ENCODE results near the gene DNASE1L2.
A peak's percentile ranks its signal among the peaks of the same experiment; 100 is the strongest.

DNASE1L2 gene

GRCh38 chr16:2208772-2209171 lies 27.5 kb upstream of the DNASE1L2 start:
- H3K27ac Mint-ChIP-seq = no peak overlapping the region
- peaks cover 14% of the 10 kb centered on the region for H3K36me3 Mint-ChIP-seq
- peaks cover under 1% of the 10 kb centered on the region for H3K27me3 Mint-ChIP-seq
- no peak overlapping the region for H3K4me3 Mint-ChIP-seq
- H3K4me1 Mint-ChIP-seq = peaks cover 43% of the 10 kb centered on the region
- H3K9me3 Mint-ChIP-seq = no peaks in the 10 kb centered on the region
- CTCF ChIA-PET = interaction anchor here (0.5 kb wide), 1 partner anchor 16 kb away, joined by 3 read pairs; no protein-coding TSS in a partner anchor
- no peak for DNase-seq

- no peak for DNase-seq
- Mint-ChIP-seq H3K27ac (no peak overlapping the region), H3K27me3 (no peaks in the 10 kb centered on the region), H3K9me3 (no peaks in the 10 kb centered on the region), H3K36me3 (peaks cover 14% of the 10 kb centered on the region), H3K4me3 (no peak overlapping the region), H3K4me1 (peaks cover 42% of the 10 kb centered on the region)
- CTCF ChIA-PET = no interaction called here
Observed at GRCh38 chr16:2209258-2210008, 26.8 kb upstream of the DNASE1L2 start.

- CTCF ChIA-PET = no interaction called here
- no peak for DNase-seq
- Mint-ChIP-seq H3K27ac (no peak overlapping the region), H3K27me3 (no peaks in the 10 kb centered on the region), H3K9me3 (no peaks in the 10 kb centered on the region), H3K4me3 (no peak overlapping the region), H3K36me3 (peaks cover 14% of the 10 kb centered on the region), H3K4me1 (peaks cover 38% of the 10 kb centered on the region)
Observed at GRCh38 chr16:2210009-2210332, 26.3 kb upstream of the DNASE1L2 start.

GRCh38 chr16:2210386-2211365 lies 25.6 kb upstream of the DNASE1L2 start, which contains the start of gene BRICD5:
TSS of gene BRICD5 (minus strand) at chr16:2210863. CDS start at chr16:2210833, 30 bp downstream.
- no peaks in the 10 kb centered on the region for H3K27me3 Mint-ChIP-seq
- no peaks in the 10 kb centered on the region for H3K9me3 Mint-ChIP-seq
- no peak for DNase-seq
- no peak within 1 kb of the TSS for H3K27ac Mint-ChIP-seq
- peaks cover 14% of the 10 kb centered on the region for H3K36me3 Mint-ChIP-seq
- H3K4me3 Mint-ChIP-seq = no peak within 1 kb of the TSS
- peaks cover 40% of the 10 kb centered on the region for H3K4me1 Mint-ChIP-seq
- CTCF ChIA-PET = no interaction called here

GRCh38 chr16:2211923-2212347 lies 24.3 kb upstream of the DNASE1L2 start:
- no peaks in the 10 kb centered on the region for H3K27me3 Mint-ChIP-seq
- H3K36me3 Mint-ChIP-seq = peaks cover 12% of the 10 kb centered on the region
- DNase-seq = no peak
- no peaks in the 10 kb centered on the region for H3K9me3 Mint-ChIP-seq
- peaks cover 38% of the 10 kb centered on the region for H3K4me1 Mint-ChIP-seq
- H3K4me3 Mint-ChIP-seq = no peak overlapping the region
- CTCF ChIA-PET = no interaction called here
- H3K27ac Mint-ChIP-seq = no peak overlapping the region

- H3K4me1 Mint-ChIP-seq = peaks cover 33% of the 10 kb centered on the region
- H3K27me3 Mint-ChIP-seq = no peaks in the 10 kb centered on the region
- peaks cover 7% of the 10 kb centered on the region for H3K36me3 Mint-ChIP-seq
- H3K27ac Mint-ChIP-seq = peak overlapping the region; percentile 85
- CTCF ChIA-PET = no interaction called here
- no peak for DNase-seq
- no peaks in the 10 kb centered on the region for H3K9me3 Mint-ChIP-seq
- H3K4me3 Mint-ChIP-seq = peak overlapping the region; percentile 76
Observed at GRCh38 chr16:2212362-2213324, 23.6 kb upstream of the DNASE1L2 start.

- H3K36me3 Mint-ChIP-seq = peaks cover 5% of the 10 kb centered on the region
- peaks cover 29% of the 10 kb centered on the region for H3K4me1 Mint-ChIP-seq
- peak overlapping the region; percentile 85 for H3K27ac Mint-ChIP-seq
- no peaks in the 10 kb centered on the region for H3K9me3 Mint-ChIP-seq
- H3K4me3 Mint-ChIP-seq = peak overlapping the region; percentile 76
- CTCF ChIA-PET = interaction anchor here (1.0 kb wide), 1 partner anchor 19 kb away, joined by 3 read pairs; no protein-coding TSS in a partner anchor
- no peaks in the 10 kb centered on the region for H3K27me3 Mint-ChIP-seq
- DNase-seq = peak; percentile 45
Observed at GRCh38 chr16:2213817-2214718, 22.2 kb upstream of the DNASE1L2 start.

GRCh38 chr16:2214719-2214968 lies 21.6 kb upstream of the DNASE1L2 start, which contains the start of gene PGP:
TSS of gene PGP (minus strand) at chr16:2214840. CDS start at chr16:2214777, 63 bp downstream.
- peak within 1 kb of the TSS; percentile 80 for H3K4me3 Mint-ChIP-seq
- DNase-seq = no peak
- CTCF ChIA-PET = interaction anchor here (1.0 to 1.5 kb wide), 2 partner anchors 20 to 37 kb away, joined by 3 to 5 read pairs; partner anchors contain the start of gene ECI1
- peaks cover 5% of the 10 kb centered on the region for H3K36me3 Mint-ChIP-seq
- H3K27ac Mint-ChIP-seq = peak within 1 kb of the TSS; percentile 89
- H3K9me3 Mint-ChIP-seq = no peaks in the 10 kb centered on the region
- H3K27me3 Mint-ChIP-seq = no peaks in the 10 kb centered on the region
- peaks cover 29% of the 10 kb centered on the region for H3K4me1 Mint-ChIP-seq

GRCh38 chr16:2216330-2216729 lies 19.9 kb upstream of the DNASE1L2 start:
- H3K9me3 Mint-ChIP-seq = no peaks in the 10 kb centered on the region
- DNase-seq = no peak
- peak overlapping the region; percentile 76 for H3K27ac Mint-ChIP-seq
- H3K4me3 Mint-ChIP-seq = peak overlapping the region; percentile 80
- CTCF ChIA-PET = interaction anchor here (1.5 kb wide), 1 partner anchor 36 kb away, joined by 5 read pairs; the partner anchor contains the start of gene ECI1
- H3K27me3 Mint-ChIP-seq = no peaks in the 10 kb centered on the region
- H3K4me1 Mint-ChIP-seq = peaks cover 29% of the 10 kb centered on the region
- H3K36me3 Mint-ChIP-seq = peaks cover 5% of the 10 kb centered on the region

GRCh38 chr16:2223221-2223941 lies 12.9 kb upstream of the DNASE1L2 start, which contains the start of gene E4F1:
TSS of gene E4F1 (plus strand) at chr16:2223591. CDS start at chr16:2223614, 23 bp downstream.
- H3K27me3 Mint-ChIP-seq = no peaks in the 10 kb centered on the region
- DNase-seq = peak; percentile 100
- peak within 1 kb of the TSS; percentile 83 for H3K4me3 Mint-ChIP-seq
- no peaks in the 10 kb centered on the region for H3K36me3 Mint-ChIP-seq
- no peaks in the 10 kb centered on the region for H3K9me3 Mint-ChIP-seq
- H3K4me1 Mint-ChIP-seq = peaks cover 25% of the 10 kb centered on the region
- H3K27ac Mint-ChIP-seq = peak within 1 kb of the TSS; percentile 88
- CTCF ChIA-PET = no interaction called here

GRCh38 chr16:2223942-2224486 lies 12.2 kb upstream of the DNASE1L2 start:
- DNase-seq = peak; percentile 51
- Mint-ChIP-seq H3K4me3 (peak overlapping the region; percentile 83), H3K36me3 (no peaks in the 10 kb centered on the region), H3K27me3 (no peaks in the 10 kb centered on the region), H3K4me1 (peaks cover 25% of the 10 kb centered on the region), H3K27ac (peak overlapping the region; percentile 83), H3K9me3 (no peaks in the 10 kb centered on the region)
- CTCF ChIA-PET = no interaction called here

GRCh38 chr16:2226245-2226793 lies 9.9 kb upstream of the DNASE1L2 start:
- Mint-ChIP-seq H3K4me3 (peak overlapping the region; percentile 21), H3K27me3 (no peaks in the 10 kb centered on the region), H3K36me3 (peaks cover 3% of the 10 kb centered on the region), H3K9me3 (no peaks in the 10 kb centered on the region), H3K27ac (peak overlapping the region; percentile 55), H3K4me1 (peaks cover 25% of the 10 kb centered on the region)
- CTCF ChIA-PET = interaction anchor here (0.9 to 1.1 kb wide), 2 partner anchors 26 to 239 kb away, joined by 3 to 6 read pairs; no protein-coding TSS in a partner anchor
- no peak for DNase-seq
